AG08396 (cell line): ENCODE measurements around the gene PROSER3.
"Not testable (repeated sequence)": the region's sequence is repeated elsewhere in the genome, so short reads cannot be mapped to it uniquely, and the experiment has no call there.

Source experiments
- DNase-seq: peaks from one replicate; pipeline ENCODE4 v3.0.0; 2012; ENCODE audit warnings: low spot score, mixed read lengths

The PROSER3 gene

GRCh38 chr19:35722897-35723296 lies 35.1 kb upstream of the PROSER3 start:
- no peak for DNase-seq

- DNase-seq: no peak
Measured at GRCh38 chr19:35723671-35724070, 34.3 kb upstream of the PROSER3 start.

GRCh38 chr19:35724132-35724531 lies 33.8 kb upstream of the PROSER3 start:
- DNase-seq: not testable (repeated sequence)

- no peak for DNase-seq
Measured at GRCh38 chr19:35724560-35724959, 33.4 kb upstream of the PROSER3 start.

GRCh38 chr19:35725216-35725861 lies 32.6 kb upstream of the PROSER3 start:
- DNase-seq: no peak

GRCh38 chr19:35727053-35727955 lies 30.7 kb upstream of the PROSER3 start:
- DNase-seq: no peak

GRCh38 chr19:35727956-35728706 lies 29.8 kb upstream of the PROSER3 start:
- DNase-seq: no peak

- no peak for DNase-seq
Measured at GRCh38 chr19:35729021-35729420, 29.0 kb upstream of the PROSER3 start.

GRCh38 chr19:35729763-35730162 lies 28.2 kb upstream of the PROSER3 start:
- DNase-seq: no peak

- DNase-seq: no peak
Measured at GRCh38 chr19:35730326-35730725, 27.6 kb upstream of the PROSER3 start.

GRCh38 chr19:35731353-35731752 lies 26.6 kb upstream of the PROSER3 start:
- no peak for DNase-seq

- DNase-seq: no peak
Measured at GRCh38 chr19:35731779-35732405, 26.1 kb upstream of the PROSER3 start.

- DNase-seq: no peak
Measured at GRCh38 chr19:35732540-35733179, 25.3 kb upstream of the PROSER3 start.

- no peak for DNase-seq
Measured at GRCh38 chr19:35733180-35734125, 24.5 kb upstream of the PROSER3 start.

- DNase-seq: no peak
Measured at GRCh38 chr19:35734273-35734672, 23.7 kb upstream of the PROSER3 start.

GRCh38 chr19:35734889-35735288 lies 23.1 kb upstream of the PROSER3 start:
- no peak for DNase-seq

GRCh38 chr19:35736913-35737886 lies 20.8 kb upstream of the PROSER3 start:
- no peak for DNase-seq

- no peak for DNase-seq
Measured at GRCh38 chr19:35738021-35738886, 19.7 kb upstream of the PROSER3 start.
